Measurements from ENCODE around the gene AGTR1. TPM values are rescaled to one million over a fixed set of nuclear protein-coding genes. Genes with fewer than 3 reads are reported as not detected.

AGTR1 gene
- total RNA-seq, 2 experiments from 2014 or later, result not detected

GRCh38 chr3:148694116-148694515, 3.6 kb upstream of the AGTR1 start:
- no peak overlapping the region for H3K27ac ChIP-seq (ENCODE audit: low read depth in 1 of 2, low read length in 2 of 2)
- H3K27me3 ChIP-seq (ENCODE audit: control insufficient read depth in 1 of 2, insufficient read depth in 2 of 2, low read length in 2 of 2), result peaks cover 3 to 7% of the 10 kb centered on the region in 2 experiments
- no peaks in the 10 kb centered on the region for H3K36me3 Mint-ChIP-seq (ENCODE audit: low read depth)
- DNase-seq (no peak), ATAC-seq (ENCODE audit: poor library complexity) (no peak)
- H3K4me1 ChIP-seq (ENCODE audit: insufficient read depth, low read length), result no peaks in the 10 kb centered on the region
- ChIA-PET CTCF (no interaction called here), POLR2A (no interaction called here)
- peaks cover 2% of the 10 kb centered on the region for H3K9me3 Mint-ChIP-seq
- intact Hi-C loops (cut with DNase I, micrococcal nuclease), result no loop called here
- peaks cover 0 to 5% of the 10 kb centered on the region in 2 experiments for H3K9me3 ChIP-seq (ENCODE audit: control insufficient read depth in 1 of 2, insufficient read depth in 1 of 2, low read length in 2 of 2)
- H3K27ac Mint-ChIP-seq, result no peak overlapping the region
- H3K27me3 Mint-ChIP-seq, result peaks cover 16% of the 10 kb centered on the region
- H3K4me3 Mint-ChIP-seq, result no peak overlapping the region
- TF ChIP-seq CTCF (IDR thresholded peaks at IDR 0.05), result no peak
- H3K4me3 ChIP-seq (ENCODE audit: low read length), result no peak overlapping the region
- H3K36me3 ChIP-seq (ENCODE audit: insufficient read depth, low read length), result no peaks in the 10 kb centered on the region
- H3K4me1 Mint-ChIP-seq (ENCODE audit: low read depth), result no peaks in the 10 kb centered on the region

- Histone ChIP-seq H3K4me3 (ENCODE audit: low read length) (no peak overlapping the region), H3K27ac (ENCODE audit: low read depth in 1 of 2, low read length in 2 of 2) (no peak overlapping the region), H3K9me3 (ENCODE audit: control insufficient read depth in 1 of 2, insufficient read depth in 1 of 2, low read length in 2 of 2) (peaks cover 0 to 5% of the 10 kb centered on the region in 2 experiments), H3K4me1 (ENCODE audit: insufficient read depth, low read length) (no peaks in the 10 kb centered on the region), H3K27me3 (ENCODE audit: control insufficient read depth in 1 of 2, insufficient read depth in 2 of 2, low read length in 2 of 2) (peaks cover 3 to 7% of the 10 kb centered on the region in 2 experiments), H3K36me3 (ENCODE audit: insufficient read depth, low read length) (no peaks in the 10 kb centered on the region)
- peaks cover 30% of the 10 kb centered on the region for H3K27me3 Mint-ChIP-seq
- ChIA-PET CTCF (no interaction called here), POLR2A (no interaction called here)
- TF ChIP-seq CTCF (IDR thresholded peaks at IDR 0.05), result no peak
- intact Hi-C loops (cut with DNase I, micrococcal nuclease), result no loop called here
- H3K4me1 Mint-ChIP-seq (ENCODE audit: low read depth), result no peaks in the 10 kb centered on the region
- H3K4me3 Mint-ChIP-seq, result no peak overlapping the region
- ATAC-seq (ENCODE audit: poor library complexity) (no peak), DNase-seq (no peak)
- H3K36me3 Mint-ChIP-seq (ENCODE audit: low read depth), result no peaks in the 10 kb centered on the region
- H3K9me3 Mint-ChIP-seq, result no peaks in the 10 kb centered on the region
- H3K27ac Mint-ChIP-seq, result no peak overlapping the region
Measured at GRCh38 chr3:148698190-148698810, 597 bp downstream of the AGTR1 start.

GRCh38 chr3:148705314-148705713, 7.6 kb downstream of the AGTR1 start:
- H3K36me3 ChIP-seq (ENCODE audit: insufficient read depth, low read length), result no peaks in the 10 kb centered on the region
- no peaks in the 10 kb centered on the region for H3K4me1 ChIP-seq (ENCODE audit: insufficient read depth, low read length)
- no peaks in the 10 kb centered on the region for H3K27me3 ChIP-seq (ENCODE audit: control insufficient read depth in 1 of 2, insufficient read depth in 2 of 2, low read length in 2 of 2)
- Mint-ChIP-seq H3K9me3 (no peaks in the 10 kb centered on the region), H3K4me3 (no peak overlapping the region), H3K36me3 (ENCODE audit: low read depth) (no peaks in the 10 kb centered on the region), H3K4me1 (ENCODE audit: low read depth) (no peaks in the 10 kb centered on the region), H3K27ac (no peak overlapping the region), H3K27me3 (peaks cover 4% of the 10 kb centered on the region)
- H3K27ac ChIP-seq (ENCODE audit: low read depth in 1 of 2, low read length in 2 of 2), result no peak overlapping the region
- ATAC-seq (ENCODE audit: poor library complexity) (no peak), DNase-seq (no peak)
- ChIA-PET CTCF (no interaction called here), POLR2A (no interaction called here)
- intact Hi-C loops (cut with DNase I, micrococcal nuclease), result no loop called here
- no peak overlapping the region for H3K4me3 ChIP-seq (ENCODE audit: low read length)
- TF ChIP-seq CTCF (IDR thresholded peaks at IDR 0.05), result no peak
- no peaks in the 10 kb centered on the region for H3K9me3 ChIP-seq (ENCODE audit: control insufficient read depth in 1 of 2, insufficient read depth in 1 of 2, low read length in 2 of 2)

Measured in CD4-positive, alpha-beta T cell (primary cell).